Transverse colon (tissue), 4 donors: ENCODE results near the gene SLC5A2.
"Not testable (repeated sequence)": the region's sequence is repeated elsewhere in the genome, so short reads cannot be mapped to it uniquely, and the experiment has no call there.

Experiments used
- EP300 ChIP-seq: sonication (generic); formaldehyde crosslinking; IDR thresholded peaks from one replicate; pipeline ENCODE4 v1.6.1; 2017; ENCODE audit warnings: antibody characterized with exemption, low read depth
- POLR2A ChIP-seq: fragments of 450-650 bp; IDR thresholded peaks from one replicate; pipeline ENCODE4 v1.6.1; 2016; ENCODE audit warnings: antibody characterized with exemption, mild to moderate bottlenecking, moderate library complexity
- POLR2AphosphoS5 ChIP-seq, 3 donors: sonication (generic); formaldehyde crosslinking; IDR thresholded peaks; one replicate each; pipeline ENCODE4 v1.6.1; 2016; ENCODE audit warnings: antibody characterized with exemption in 3 of 3
- TF ChIP-seq, protein P1 (sequence below), 5 experiments: fragments of 200-600 bp in 3 of 5; fragments of 450-650 bp in 2 of 5; sonication (generic) in 3 of 5; IDR thresholded peaks; 1 replicate in 2 of 5; 2 replicates in 3 of 5; pipeline ENCODE4 v1.5.1; 2016 to 2017; ENCODE audit warnings: antibody characterized with exemption in 5 of 5, inconsistent platforms in 3 of 5, mild to moderate bottlenecking in 2 of 5, moderate library complexity in 1 of 5

DNA sequence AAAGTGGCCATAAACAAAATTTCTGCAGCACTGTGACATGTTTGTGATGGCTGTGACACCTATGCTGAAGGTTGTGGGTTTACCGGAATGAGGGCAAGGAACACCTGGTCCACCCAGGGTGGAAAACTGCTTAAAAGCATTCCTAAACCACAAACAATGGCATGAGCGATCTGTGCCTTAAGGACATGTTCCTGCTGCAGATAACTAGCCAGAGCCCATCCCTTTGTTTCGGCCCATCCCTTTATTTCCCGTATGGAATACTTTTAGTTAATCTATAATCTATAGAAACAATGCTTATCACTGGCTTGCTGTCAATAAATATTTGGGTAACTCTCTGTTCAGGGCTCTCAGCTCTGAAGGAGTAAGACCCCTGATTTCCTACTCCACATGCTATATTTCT lies 56.8 kb downstream of the SLC5A2 start:
- TF ChIP-seq, protein P1, sequence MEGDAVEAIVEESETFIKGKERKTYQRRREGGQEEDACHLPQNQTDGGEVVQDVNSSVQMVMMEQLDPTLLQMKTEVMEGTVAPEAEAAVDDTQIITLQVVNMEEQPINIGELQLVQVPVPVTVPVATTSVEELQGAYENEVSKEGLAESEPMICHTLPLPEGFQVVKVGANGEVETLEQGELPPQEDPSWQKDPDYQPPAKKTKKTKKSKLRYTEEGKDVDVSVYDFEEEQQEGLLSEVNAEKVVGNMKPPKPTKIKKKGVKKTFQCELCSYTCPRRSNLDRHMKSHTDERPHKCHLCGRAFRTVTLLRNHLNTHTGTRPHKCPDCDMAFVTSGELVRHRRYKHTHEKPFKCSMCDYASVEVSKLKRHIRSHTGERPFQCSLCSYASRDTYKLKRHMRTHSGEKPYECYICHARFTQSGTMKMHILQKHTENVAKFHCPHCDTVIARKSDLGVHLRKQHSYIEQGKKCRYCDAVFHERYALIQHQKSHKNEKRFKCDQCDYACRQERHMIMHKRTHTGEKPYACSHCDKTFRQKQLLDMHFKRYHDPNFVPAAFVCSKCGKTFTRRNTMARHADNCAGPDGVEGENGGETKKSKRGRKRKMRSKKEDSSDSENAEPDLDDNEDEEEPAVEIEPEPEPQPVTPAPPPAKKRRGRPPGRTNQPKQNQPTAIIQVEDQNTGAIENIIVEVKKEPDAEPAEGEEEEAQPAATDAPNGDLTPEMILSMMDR (IDR thresholded peaks at IDR 0.05): not testable (repeated sequence)
- not testable (repeated sequence) for TF ChIP-seq POLR2A; EP300; POLR2AphosphoS5 (IDR thresholded peaks at IDR 0.05)
